Stomach (tissue), 4 donors: ENCODE data around the gene GRIFIN.

Experiments used
- POLR2AphosphoS5 ChIP-seq, 3 donors: sonication (generic); formaldehyde crosslinking; IDR thresholded peaks; one replicate each; pipeline ENCODE4 v1.6.1; 2016; ENCODE audit warnings: antibody characterized with exemption in 3 of 3
- TF ChIP-seq, protein P1 (sequence below), 7 experiments: fragments of 450-650 bp in 4 of 7; fragments of 200-600 bp in 3 of 7; sonication (generic) in 3 of 7; IDR thresholded peaks; one replicate each; pipeline ENCODE4 v1.5.1; 2016 to 2019; ENCODE audit warnings: antibody characterized with exemption in 7 of 7, control low read depth in 2 of 7, mild to moderate bottlenecking in 1 of 7

DNA sequence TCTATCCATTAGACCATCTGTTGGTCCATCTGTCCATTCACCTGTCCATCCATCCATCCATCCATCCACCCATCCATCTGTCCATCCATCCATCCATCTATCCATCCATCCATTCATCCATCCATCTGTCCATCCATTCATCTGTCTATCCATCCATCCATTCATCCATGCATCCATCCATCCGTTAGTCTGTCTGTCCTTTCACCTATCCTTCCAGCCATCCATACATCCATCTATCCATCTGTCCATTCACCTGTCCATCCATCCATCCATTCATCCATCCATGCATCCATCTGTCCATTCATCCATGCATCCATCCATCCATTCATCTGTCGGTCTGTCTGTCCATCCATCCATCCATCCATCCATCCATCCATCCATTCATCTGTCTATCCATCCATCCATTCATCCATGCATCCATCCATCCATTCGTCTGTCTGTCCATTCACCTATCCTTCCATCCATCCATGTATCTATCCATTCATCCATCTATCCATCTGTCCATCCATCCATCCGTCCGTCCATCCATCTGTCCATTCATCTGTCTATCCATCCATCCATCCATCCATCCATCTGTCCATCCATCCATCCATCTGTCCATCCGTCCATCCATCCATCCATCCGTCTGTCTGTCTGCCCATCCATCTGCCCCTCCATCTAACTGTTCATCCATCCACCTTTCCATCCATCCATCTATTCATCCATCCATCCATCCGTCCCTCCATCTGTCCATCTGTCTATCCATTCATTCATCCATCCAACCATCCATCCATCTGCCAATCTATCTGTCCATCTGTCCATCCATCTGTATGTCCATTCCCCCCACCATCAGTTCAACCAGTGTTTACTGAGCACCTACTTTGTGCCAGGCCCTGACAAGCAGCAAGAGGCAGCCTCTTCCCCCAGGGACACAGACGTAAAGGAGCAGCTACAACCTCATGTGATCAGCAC, 38.5 kb upstream of the GRIFIN start:
- TF ChIP-seq, protein P1, sequence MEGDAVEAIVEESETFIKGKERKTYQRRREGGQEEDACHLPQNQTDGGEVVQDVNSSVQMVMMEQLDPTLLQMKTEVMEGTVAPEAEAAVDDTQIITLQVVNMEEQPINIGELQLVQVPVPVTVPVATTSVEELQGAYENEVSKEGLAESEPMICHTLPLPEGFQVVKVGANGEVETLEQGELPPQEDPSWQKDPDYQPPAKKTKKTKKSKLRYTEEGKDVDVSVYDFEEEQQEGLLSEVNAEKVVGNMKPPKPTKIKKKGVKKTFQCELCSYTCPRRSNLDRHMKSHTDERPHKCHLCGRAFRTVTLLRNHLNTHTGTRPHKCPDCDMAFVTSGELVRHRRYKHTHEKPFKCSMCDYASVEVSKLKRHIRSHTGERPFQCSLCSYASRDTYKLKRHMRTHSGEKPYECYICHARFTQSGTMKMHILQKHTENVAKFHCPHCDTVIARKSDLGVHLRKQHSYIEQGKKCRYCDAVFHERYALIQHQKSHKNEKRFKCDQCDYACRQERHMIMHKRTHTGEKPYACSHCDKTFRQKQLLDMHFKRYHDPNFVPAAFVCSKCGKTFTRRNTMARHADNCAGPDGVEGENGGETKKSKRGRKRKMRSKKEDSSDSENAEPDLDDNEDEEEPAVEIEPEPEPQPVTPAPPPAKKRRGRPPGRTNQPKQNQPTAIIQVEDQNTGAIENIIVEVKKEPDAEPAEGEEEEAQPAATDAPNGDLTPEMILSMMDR (IDR thresholded peaks at IDR 0.05), result no peak
- TF ChIP-seq POLR2AphosphoS5 (IDR thresholded peaks at IDR 0.05), result no peak
